HCT116 (cell line): ENCODE results near the gene CFAP57. TPM values are rescaled to one million over a fixed set of nuclear protein-coding genes. Genes with fewer than 3 reads are reported as not detected.

Source experiments
- ATAC-seq: fragments of 200-7000 bp; cut with Tn5 transposase; 2 replicates; pipeline ENCODE4 v1.9.1; 2020; ENCODE audit warnings: mild to moderate bottlenecking, moderate library complexity
- BruUV-seq: library from RNA; stranded (reverse); fragments of 400-500 nt; replicated peaks from 2 replicates; lab custom pipeline; 2021; lab: Mats Ljungman, UMichigan
- CTCF ChIA-PET: fragments of 300-600 bp; sonication (Branson Sonifier 250); formaldehyde crosslinking; loops from one replicate; lab custom pipeline; 2021; ENCODE audit warnings: antibody characterized with exemption; lab: Charles Lee
- POLR2A ChIA-PET: fragments of 300-600, 350-600 bp; sonication (Branson Sonifier 250); formaldehyde crosslinking; loops from one replicate; lab custom pipeline; 2021; ENCODE audit warnings: antibody characterized with exemption; lab: Charles Lee
- RAD21 ChIA-PET, 2 experiments: fragments of 300-600 bp; sonication (Branson Sonifier 250); formaldehyde crosslinking; loops; one replicate each; lab custom pipeline; 2023; ENCODE audit warnings: low total read pairs in 2 of 2; ENCODE audit not compliant: uncharacterized antibody in 2 of 2, unreplicated experiment in 2 of 2, low non-redundant PET in 1 of 2; lab: Charles Lee
- DNase-seq: peaks from one replicate; pipeline ENCODE4 v3.0.0-alpha.2; 2010; ENCODE audit warnings: low read depth, low spot score
- H2AFZ ChIP-seq: fragments of 200-600 bp; shearing (Covaris generic), sonication (generic); 2 replicates; pipeline ENCODE4 v1.6.1; 2017; ENCODE audit warnings: low read depth, mixed run types, mixed read lengths, antibody characterized with exemption, low read length; ENCODE audit not compliant: poor library complexity, severe bottlenecking
- H3K27ac ChIP-seq: 2 replicates; pipeline ENCODE4 v1.5.1; 2012; ENCODE audit warnings: low read depth, low read length
- H3K27me3 ChIP-seq: fragments of 200-600 bp; sonication (generic); 2 replicates; pipeline ENCODE4 v1.6.1; 2016; ENCODE audit warnings: mixed run types, low read length, mixed read lengths; ENCODE audit not compliant: insufficient read depth
- H3K36me3 ChIP-seq, 2 experiments: fragments of 200-500 bp in 1 of 2; fragments of 200-600 bp in 1 of 2; sonication (Bioruptor generic) in 1 of 2; sonication (generic) in 1 of 2; 2 replicates each; pipeline versions ENCODE4 v1.5.1 to v1.6.1; 2014 to 2016; ENCODE audit warnings: low read length in 2 of 2, inconsistent platforms in 1 of 2, mixed read lengths in 1 of 2, mixed run types in 1 of 2; ENCODE audit not compliant: insufficient read depth in 2 of 2, control insufficient read depth in 1 of 2
- H3K4me1 ChIP-seq, 2 experiments: fragments of 200-600 bp in 1 of 2; sonication (generic) in 1 of 2; 2 replicates each; pipeline versions ENCODE4 v1.5.1 to v1.6.1; 2012 to 2017; ENCODE audit warnings: low read length in 2 of 2, inconsistent platforms in 1 of 2, mild to moderate bottlenecking in 1 of 2, mixed read lengths in 1 of 2, mixed run types in 1 of 2, moderate library complexity in 1 of 2; ENCODE audit not compliant: insufficient read depth in 2 of 2, control insufficient read depth in 1 of 2
- H3K4me2 ChIP-seq: fragments of 200-600 bp; sonication (generic); 2 replicates; pipeline ENCODE4 v1.6.1; 2017; ENCODE audit warnings: mixed run types, low read length, mixed read lengths
- H3K4me3 ChIP-seq, 2 experiments: fragments of 200-600 bp in 1 of 2; sonication (generic) in 1 of 2; replicated peaks in 1 of 2; 2 replicates each; pipeline ENCODE4 v1.5.1; 2011 to 2016; ENCODE audit warnings: low read length in 2 of 2, control low read depth in 1 of 2, low read depth in 1 of 2, mild to moderate bottlenecking in 1 of 2, mixed read lengths in 1 of 2, mixed run types in 1 of 2
- H3K79me2 ChIP-seq: fragments of 200-600 bp; sonication (generic); 2 replicates; pipeline ENCODE4 v1.6.1; 2017; ENCODE audit warnings: mild to moderate bottlenecking, mixed run types, low read length, moderate library complexity, mixed read lengths; ENCODE audit not compliant: insufficient read depth
- H3K9ac ChIP-seq: fragments of 200-600 bp; sonication (generic); 2 replicates; pipeline ENCODE4 v1.6.1; 2016; ENCODE audit warnings: low read length, mixed read lengths
- H3K9me2 ChIP-seq: fragments of 200-600 bp; sonication (generic), shearing (Covaris generic); 2 replicates; pipeline ENCODE4 v1.6.1; 2017; ENCODE audit warnings: mixed run types, mild to moderate bottlenecking, moderate library complexity; ENCODE audit not compliant: insufficient read depth
- H3K9me3 ChIP-seq, 2 experiments: fragments of 200-500 bp in 1 of 2; fragments of 200-600 bp in 1 of 2; sonication (Bioruptor generic) in 1 of 2; sonication (generic) in 1 of 2; 2 replicates each; pipeline ENCODE4 v1.6.1; 2014 to 2017; ENCODE audit warnings: low read length in 2 of 2, mixed read lengths in 2 of 2, inconsistent platforms in 1 of 2, low read depth in 1 of 2, mild to moderate bottlenecking in 1 of 2, mixed run types in 1 of 2, moderate library complexity in 1 of 2; ENCODE audit not compliant: control insufficient read depth in 1 of 2, insufficient read depth in 1 of 2
- H4K20me1 ChIP-seq: fragments of 200-600 bp; sonication (generic), shearing (Covaris generic); 2 replicates; pipeline ENCODE4 v1.6.1; 2017; ENCODE audit warnings: mixed run types, mild to moderate bottlenecking, moderate library complexity; ENCODE audit not compliant: insufficient read depth
- CBX3 ChIP-seq: IDR thresholded peaks from 2 replicates; pipeline ENCODE4 v1.6.1; 2012; ENCODE audit warnings: low read depth
- CEBPB ChIP-seq: IDR thresholded peaks from 2 replicates; pipeline ENCODE4 v1.6.1; 2012; ENCODE audit warnings: low read depth
- EGR1 ChIP-seq: IDR thresholded peaks from 2 replicates; pipeline ENCODE4 v1.6.1; 2012; ENCODE audit warnings: low read depth
- JUND ChIP-seq: IDR thresholded peaks from 2 replicates; pipeline ENCODE4 v1.6.1; 2012
- POLR2AphosphoS5 ChIP-seq: IDR thresholded peaks from 2 replicates; pipeline ENCODE4 v1.6.1; 2011; ENCODE audit warnings: mild to moderate bottlenecking, low read depth, low read length, moderate library complexity
- SRF ChIP-seq: IDR thresholded peaks from 2 replicates; pipeline ENCODE4 v1.6.1; 2012; ENCODE audit warnings: low read depth
- YY1 ChIP-seq: IDR thresholded peaks from 2 replicates; pipeline ENCODE4 v1.6.1; 2011; ENCODE audit warnings: low read length, low read depth, moderate library complexity, mild to moderate bottlenecking; ENCODE audit not compliant: insufficient replicate concordance; ENCODE audit errors: extremely low read depth
- ZNF274 ChIP-seq: fragments of 200-500 bp; sonication (Bioruptor generic); IDR thresholded peaks from 2 replicates; pipeline ENCODE4 v1.6.1; 2014; ENCODE audit warnings: mild to moderate bottlenecking, low read depth, low read length, inconsistent platforms
- intact Hi-C: fragments of 100-400 bp; cut with micrococcal nuclease; formaldehyde crosslinking; loops from 2 replicates; pipeline ENCODE4 v1.10.0; 2022
- total RNA-seq: library from RNA; stranded (reverse); gene quantifications from one replicate; pipeline ENCODE4 v1.2.1, GENCODE V29; 2021; ENCODE audit not compliant: unreplicated experiment
- TF ChIP-seq, protein P1 (sequence below), 3 experiments: fragments of 200-600 bp in 1 of 3; sonication (generic) in 1 of 3; IDR thresholded peaks in 2 of 3; conservative IDR thresholded peaks in 1 of 3; 2 replicates each; pipeline ENCODE4 v1.5.1; 2012 to 2017; ENCODE audit warnings: low read depth in 2 of 3, low read length in 2 of 3, antibody characterized with exemption in 1 of 3, borderline replicate concordance in 1 of 3, control low read depth in 1 of 3, mild to moderate bottlenecking in 1 of 3, mixed read lengths in 1 of 3, mixed run types in 1 of 3, moderate library complexity in 1 of 3; ENCODE audit not compliant: insufficient read depth in 1 of 3

The CFAP57 gene
- total RNA-seq, 1 experiment from 2014 or later = 0.49 TPM

DNA sequence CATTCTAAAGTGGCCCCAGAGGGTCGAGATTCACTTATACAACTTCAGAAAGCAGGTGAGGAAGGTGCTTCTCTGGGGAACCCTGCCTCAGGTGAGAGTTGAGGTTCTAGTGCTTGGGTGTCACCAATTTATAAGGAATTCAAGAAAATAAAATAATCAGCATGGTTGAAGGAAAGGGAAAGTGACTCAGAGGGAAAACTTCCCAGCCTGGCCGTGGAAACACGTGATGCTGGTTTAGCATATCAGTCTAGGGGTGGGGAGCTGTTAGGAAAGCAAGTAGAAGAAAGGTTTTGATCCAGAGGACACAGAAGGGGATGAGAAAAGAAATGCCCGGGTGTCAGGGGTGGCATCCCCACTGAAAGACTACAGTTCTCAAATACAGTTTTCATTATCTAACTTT lies 59.9 kb downstream of the CFAP57 start:
- Histone ChIP-seq H3K9me2 (no peaks in the 10 kb centered on the region), H4K20me1 (no peaks in the 10 kb centered on the region), H3K36me3 (no peaks in the 10 kb centered on the region), H3K9ac (no peak overlapping the region), H3K79me2 (no peaks in the 10 kb centered on the region), H3K27ac (no peak overlapping the region), H3K4me2 (no peak overlapping the region), H3K4me3 (no peak overlapping the region), H3K4me1 (peaks cover 4 to 13% of the 10 kb centered on the region in 2 experiments; a peak in 3 of 4 replicates), H3K9me3 (no peaks in the 10 kb centered on the region), H2AFZ (no peak overlapping the region), H3K27me3 (no peaks in the 10 kb centered on the region)
- ChIA-PET RAD21 (no interaction called here), POLR2A (no interaction called here), CTCF (interaction anchor here (0.9 to 2.5 kb wide), 2 partner anchors 183 to 703 kb away, joined by 3 to 6 read pairs; no protein-coding TSS in a partner anchor)
- TF ChIP-seq SRF (no peak), POLR2AphosphoS5 (no peak), ZNF274 (no peak), CEBPB (no peak)
- TF ChIP-seq, protein P1, sequence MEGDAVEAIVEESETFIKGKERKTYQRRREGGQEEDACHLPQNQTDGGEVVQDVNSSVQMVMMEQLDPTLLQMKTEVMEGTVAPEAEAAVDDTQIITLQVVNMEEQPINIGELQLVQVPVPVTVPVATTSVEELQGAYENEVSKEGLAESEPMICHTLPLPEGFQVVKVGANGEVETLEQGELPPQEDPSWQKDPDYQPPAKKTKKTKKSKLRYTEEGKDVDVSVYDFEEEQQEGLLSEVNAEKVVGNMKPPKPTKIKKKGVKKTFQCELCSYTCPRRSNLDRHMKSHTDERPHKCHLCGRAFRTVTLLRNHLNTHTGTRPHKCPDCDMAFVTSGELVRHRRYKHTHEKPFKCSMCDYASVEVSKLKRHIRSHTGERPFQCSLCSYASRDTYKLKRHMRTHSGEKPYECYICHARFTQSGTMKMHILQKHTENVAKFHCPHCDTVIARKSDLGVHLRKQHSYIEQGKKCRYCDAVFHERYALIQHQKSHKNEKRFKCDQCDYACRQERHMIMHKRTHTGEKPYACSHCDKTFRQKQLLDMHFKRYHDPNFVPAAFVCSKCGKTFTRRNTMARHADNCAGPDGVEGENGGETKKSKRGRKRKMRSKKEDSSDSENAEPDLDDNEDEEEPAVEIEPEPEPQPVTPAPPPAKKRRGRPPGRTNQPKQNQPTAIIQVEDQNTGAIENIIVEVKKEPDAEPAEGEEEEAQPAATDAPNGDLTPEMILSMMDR (IDR thresholded peaks at IDR 0.05 in 2 of 3, conservative IDR thresholded peaks at IDR 0.05 in 1 of 3; ENCODE audit: borderline replicate concordance in 1 of 3, insufficient read depth in 1 of 3, low read depth in 2 of 3, low read length in 2 of 3) = no peak
- no peak for ATAC-seq
- intact Hi-C loops = no loop called here
- BruUV-seq = no TSS peak
- no peak for DNase-seq

DNA sequence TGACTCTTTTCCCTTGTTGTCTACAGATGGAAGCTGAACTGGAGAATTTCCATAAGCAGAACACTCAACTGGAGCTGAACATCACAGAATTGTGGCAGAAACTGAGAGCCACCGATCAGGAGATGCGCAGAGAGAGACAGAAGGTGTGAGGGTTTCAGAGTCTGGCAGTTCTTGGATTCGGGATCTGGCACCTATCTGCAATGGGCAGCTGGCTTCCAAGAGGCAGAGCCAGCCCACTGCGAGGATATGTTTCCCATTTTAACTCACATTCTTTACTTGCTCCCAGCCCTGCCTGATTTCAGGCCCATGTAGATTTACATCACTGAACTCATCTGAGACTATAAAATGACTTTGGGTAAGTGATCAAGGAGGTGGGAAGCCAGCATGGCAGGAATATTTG lies 60.4 kb downstream of the CFAP57 start:
- ChIA-PET RAD21 (no interaction called here), POLR2A (no interaction called here), CTCF (interaction anchor here (2.5 kb wide), 1 partner anchor 182 kb away, joined by 6 read pairs; no protein-coding TSS in a partner anchor)
- Histone ChIP-seq H2AFZ (no peak overlapping the region), H3K79me2 (no peaks in the 10 kb centered on the region), H3K9me2 (no peaks in the 10 kb centered on the region), H3K36me3 (no peaks in the 10 kb centered on the region), H3K27me3 (no peaks in the 10 kb centered on the region), H4K20me1 (no peaks in the 10 kb centered on the region), H3K4me3 (no peak overlapping the region), H3K4me1 (peaks cover 4 to 9% of the 10 kb centered on the region in 2 experiments; a peak in 3 of 4 replicates), H3K9me3 (no peaks in the 10 kb centered on the region), H3K4me2 (no peak overlapping the region), H3K9ac (no peak overlapping the region), H3K27ac (no peak overlapping the region)
- intact Hi-C loops = no loop called here
- no TSS peak for BruUV-seq
- ATAC-seq (no peak), DNase-seq (no peak)
- TF ChIP-seq YY1 (no peak), JUND (no peak), EGR1 (no peak), CBX3 (no peak), ZNF274 (no peak)
